ENCODE results near the gene SPTBN2. TPM values are rescaled to one million over a fixed set of nuclear protein-coding genes. Genes with fewer than 3 reads are reported as not detected.

Gene SPTBN2
- total RNA-seq, 3 donors from 2014 or later (not counting 1 experiment from before 2014, with no cell fraction given) = 1.1 TPM; not detected in 2

GRCh38 chr11:66638177-66639065 lies 90.6 kb downstream of the SPTBN2 start, which contains the start of gene RBM4:
Gene RBM4, plus strand, starts transcription at chr11:66638703. Its CDS starts 1,009 bp downstream, at chr11:66639712.
- Histone ChIP-seq H3K27me3 (ENCODE audit: control insufficient read depth, insufficient read depth, low read length) (no peaks in the 10 kb centered on the region), H3K9me3 (ENCODE audit: control insufficient read depth, insufficient read depth, low read length) (no peaks in the 10 kb centered on the region), H3K4me3 (ENCODE audit: low read length) (peak within 1 kb of the TSS; percentile 73), H3K36me3 (ENCODE audit: control insufficient read depth, insufficient read depth, low read length) (peaks cover 37% of the 10 kb centered on the region), H3K27ac (ENCODE audit: low read length) (peak within 1 kb of the TSS; percentile 81), H3K4me1 (ENCODE audit: control insufficient read depth, insufficient read depth, low read length) (peaks cover 35% of the 10 kb centered on the region)
- Mint-ChIP-seq H3K36me3 (peaks cover 26% of the 10 kb centered on the region), H3K4me3 (peak within 1 kb of the TSS; percentile 92), H3K4me1 (peaks cover 57 to 66% of the 10 kb centered on the region in 2 donors), H3K27ac (peak within 1 kb of the TSS; percentile 88 to 96), H3K27me3 (ENCODE audit: low read depth in 2 of 2) (no peaks in the 10 kb centered on the region), H3K9me3 (no peaks in the 10 kb centered on the region)
- intact Hi-C loops (cut with micrococcal nuclease) = loop anchor here (1.0 kb wide), 3 partner anchors 22 to 45 kb away; partner anchors contain the start of genes CCDC87, CCS, RBM14 and RBM4B
- DNase-seq (peak; percentile 91 to 100), ATAC-seq (peak; percentile 89 to 98 (median 91))
- WGBS (ENCODE audit: insufficient coverage) = under 1% methylated on average over 63 of the region's 63 CpGs
- no peak for TF ChIP-seq CTCF (IDR thresholded peaks at IDR 0.05)

GRCh38 chr11:66637557-66638176 lies 91.3 kb downstream of the SPTBN2 start:
- H3K27me3 Mint-ChIP-seq (ENCODE audit: low read depth in 2 of 2) = no peaks in the 10 kb centered on the region
- H3K4me3 ChIP-seq (ENCODE audit: low read length) = peak overlapping the region; percentile 45
- peaks cover 35% of the 10 kb centered on the region for H3K36me3 ChIP-seq (ENCODE audit: control insufficient read depth, insufficient read depth, low read length)

GRCh38 chr11:66636411-66636810 lies 92.6 kb downstream of the SPTBN2 start:
- intact Hi-C loops (cut with micrococcal nuclease) = no loop called here
- Mint-ChIP-seq H3K36me3 (peaks cover 9% of the 10 kb centered on the region), H3K27ac (peak overlapping the region in 1 of 2 donors; percentile 88), H3K27me3 (ENCODE audit: low read depth in 2 of 2) (no peaks in the 10 kb centered on the region), H3K4me3 (no peak overlapping the region), H3K9me3 (no peaks in the 10 kb centered on the region), H3K4me1 (peaks cover 44 to 53% of the 10 kb centered on the region in 2 donors)
- Histone ChIP-seq H3K27me3 (ENCODE audit: control insufficient read depth, insufficient read depth, low read length) (no peaks in the 10 kb centered on the region), H3K36me3 (ENCODE audit: control insufficient read depth, insufficient read depth, low read length) (peaks cover 27% of the 10 kb centered on the region), H3K9me3 (ENCODE audit: control insufficient read depth, insufficient read depth, low read length) (no peaks in the 10 kb centered on the region), H3K27ac (ENCODE audit: low read length) (no peak overlapping the region), H3K4me3 (ENCODE audit: low read length) (no peak overlapping the region), H3K4me1 (ENCODE audit: control insufficient read depth, insufficient read depth, low read length) (peaks cover 28% of the 10 kb centered on the region)
- DNase-seq (peak in 1 of 2 donors; percentile 10), ATAC-seq (no peak)
- no peak for TF ChIP-seq CTCF (IDR thresholded peaks at IDR 0.05)
- 89% methylated on average over 3 of the region's 3 CpGs for WGBS (ENCODE audit: insufficient coverage)

More at GRCh38 chr11:66637557-66638176, 91.3 kb downstream of the SPTBN2 start:
- Histone ChIP-seq H3K27ac (ENCODE audit: low read length) (peak overlapping the region; percentile 69), H3K4me1 (ENCODE audit: control insufficient read depth, insufficient read depth, low read length) (peaks cover 31% of the 10 kb centered on the region), H3K27me3 (ENCODE audit: control insufficient read depth, insufficient read depth, low read length) (no peaks in the 10 kb centered on the region), H3K9me3 (ENCODE audit: control insufficient read depth, insufficient read depth, low read length) (no peaks in the 10 kb centered on the region)
- peaks cover 49 to 58% of the 10 kb centered on the region in 2 donors for H3K4me1 Mint-ChIP-seq
- peaks cover 18% of the 10 kb centered on the region for H3K36me3 Mint-ChIP-seq
- H3K27ac Mint-ChIP-seq = peak overlapping the region; percentile 88 to 96
- WGBS (ENCODE audit: insufficient coverage) = 66% methylated on average over 11 of the region's 12 CpGs
- intact Hi-C loops (cut with micrococcal nuclease) = loop anchor here (1.0 kb wide), 3 partner anchors 21 to 44 kb away; partner anchors contain the start of genes CCDC87, CCS, RBM14 and RBM4B
- H3K4me3 Mint-ChIP-seq = peak overlapping the region; percentile 92
- no peak for ATAC-seq
- no peaks in the 10 kb centered on the region for H3K9me3 Mint-ChIP-seq
- DNase-seq = peak in 1 of 2 donors; percentile 16
- TF ChIP-seq CTCF (IDR thresholded peaks at IDR 0.05) = no peak

Other genes starting within 250 kb of the SPTBN2 start
- 10 to 100 TPM; 37.4 to 42.9 (median 38.6) TPM for gene DPP3, start 248.8 kb downstream of the SPTBN2 start, total RNA-seq
- 10 to 100 TPM; 12.5 to 22.5 (median 18.1) TPM for gene BBS1, start 218.6 kb downstream of the SPTBN2 start, total RNA-seq
- gene ZDHHC24, start 183.2 kb downstream of the SPTBN2 start, total RNA-seq = 10 to 100 TPM; 18.5 to 34.9 (median 28.9) TPM
- gene ACTN3, start 182.3 kb downstream of the SPTBN2 start, total RNA-seq = under 1 TPM; 0.33 to 1.00 (median 0.50) TPM
- 10 to 100 TPM; 17.1 to 27.0 (median 24.8) TPM for gene CTSF, start 160.6 kb downstream of the SPTBN2 start, total RNA-seq
- under 1 TPM; 0.40 to 0.68 (median 0.49) TPM for gene CCDC87, start 136.2 kb downstream of the SPTBN2 start, total RNA-seq
- gene CCS, start 136.0 kb downstream of the SPTBN2 start, total RNA-seq = 10 to 100 TPM; 27.1 to 35.6 (median 32.4) TPM
- 100 to 1,000 TPM; 289 to 325 (median 307) TPM for gene RBM14, start 112.6 kb downstream of the SPTBN2 start, total RNA-seq
- gene RBM4, start 90.5 kb downstream of the SPTBN2 start, total RNA-seq = 100 to 1,000 TPM; 219 to 241 (median 224) TPM
- 10 to 100 TPM; 11.1 to 23.0 (median 12.4) TPM for gene RBM4B, start 51.3 kb downstream of the SPTBN2 start, total RNA-seq
- 10 to 100 TPM; 41.3 to 47.0 (median 41.7) TPM for gene RCE1, start 114.2 kb upstream of the SPTBN2 start, total RNA-seq
- 1 to 10 TPM; 1.2 to 3.4 (median 2.0) TPM for gene LRFN4, start 127.8 kb upstream of the SPTBN2 start, total RNA-seq
- 1 to 10 TPM; 4.1 to 5.9 (median 4.6) TPM for gene PC, start 229.2 kb upstream of the SPTBN2 start, total RNA-seq
- gene C11orf86, start 246.1 kb upstream of the SPTBN2 start, total RNA-seq = not detected